Loucy (cell line): ENCODE results near the gene ADARB1.

Experiments used
- EZH2phosphoT487 ChIP-seq: fragments of 200-600 bp; IDR thresholded peaks from 2 replicates; pipeline ENCODE4 v1.6.1; 2018; ENCODE audit warnings: antibody characterized with exemption, mild to moderate bottlenecking, moderate library complexity, borderline replicate concordance
- TF ChIP-seq, protein P1 (sequence below): fragments of 200-600 bp; sonication (generic); conservative IDR thresholded peaks from 2 replicates; pipeline ENCODE4 v1.5.1; 2014; ENCODE audit warnings: mild to moderate bottlenecking, antibody characterized with exemption, low read length

DNA sequence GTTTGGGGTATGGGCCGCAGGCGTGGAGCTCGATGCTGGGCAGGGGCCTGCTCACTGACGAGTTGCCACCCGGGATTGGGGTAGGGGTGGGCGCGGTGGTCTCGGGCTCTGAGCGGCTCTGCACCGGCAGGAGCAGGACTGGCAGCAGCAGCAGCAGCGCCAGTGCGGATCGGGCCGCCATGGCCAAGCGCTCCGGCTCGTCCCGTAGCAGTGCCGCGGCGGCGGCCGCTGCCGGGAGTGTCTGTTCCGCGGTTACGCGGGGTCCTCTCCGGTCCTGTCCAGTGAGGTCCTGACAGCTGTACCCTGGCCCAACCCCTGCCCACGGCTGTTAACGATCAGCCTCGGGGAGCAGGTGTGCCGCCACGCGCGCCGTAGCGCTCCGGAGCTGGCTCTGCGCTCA lies 26.5 kb downstream of the ADARB1 start:
- no peak for TF ChIP-seq EZH2phosphoT487
- TF ChIP-seq, protein P1, sequence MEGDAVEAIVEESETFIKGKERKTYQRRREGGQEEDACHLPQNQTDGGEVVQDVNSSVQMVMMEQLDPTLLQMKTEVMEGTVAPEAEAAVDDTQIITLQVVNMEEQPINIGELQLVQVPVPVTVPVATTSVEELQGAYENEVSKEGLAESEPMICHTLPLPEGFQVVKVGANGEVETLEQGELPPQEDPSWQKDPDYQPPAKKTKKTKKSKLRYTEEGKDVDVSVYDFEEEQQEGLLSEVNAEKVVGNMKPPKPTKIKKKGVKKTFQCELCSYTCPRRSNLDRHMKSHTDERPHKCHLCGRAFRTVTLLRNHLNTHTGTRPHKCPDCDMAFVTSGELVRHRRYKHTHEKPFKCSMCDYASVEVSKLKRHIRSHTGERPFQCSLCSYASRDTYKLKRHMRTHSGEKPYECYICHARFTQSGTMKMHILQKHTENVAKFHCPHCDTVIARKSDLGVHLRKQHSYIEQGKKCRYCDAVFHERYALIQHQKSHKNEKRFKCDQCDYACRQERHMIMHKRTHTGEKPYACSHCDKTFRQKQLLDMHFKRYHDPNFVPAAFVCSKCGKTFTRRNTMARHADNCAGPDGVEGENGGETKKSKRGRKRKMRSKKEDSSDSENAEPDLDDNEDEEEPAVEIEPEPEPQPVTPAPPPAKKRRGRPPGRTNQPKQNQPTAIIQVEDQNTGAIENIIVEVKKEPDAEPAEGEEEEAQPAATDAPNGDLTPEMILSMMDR, result no peak
